ENCODE data around the gene ANKMY1.

- no peak for TF ChIP-seq POLR2AphosphoS5 (IDR thresholded peaks at IDR 0.05)
- TF ChIP-seq, protein P1, sequence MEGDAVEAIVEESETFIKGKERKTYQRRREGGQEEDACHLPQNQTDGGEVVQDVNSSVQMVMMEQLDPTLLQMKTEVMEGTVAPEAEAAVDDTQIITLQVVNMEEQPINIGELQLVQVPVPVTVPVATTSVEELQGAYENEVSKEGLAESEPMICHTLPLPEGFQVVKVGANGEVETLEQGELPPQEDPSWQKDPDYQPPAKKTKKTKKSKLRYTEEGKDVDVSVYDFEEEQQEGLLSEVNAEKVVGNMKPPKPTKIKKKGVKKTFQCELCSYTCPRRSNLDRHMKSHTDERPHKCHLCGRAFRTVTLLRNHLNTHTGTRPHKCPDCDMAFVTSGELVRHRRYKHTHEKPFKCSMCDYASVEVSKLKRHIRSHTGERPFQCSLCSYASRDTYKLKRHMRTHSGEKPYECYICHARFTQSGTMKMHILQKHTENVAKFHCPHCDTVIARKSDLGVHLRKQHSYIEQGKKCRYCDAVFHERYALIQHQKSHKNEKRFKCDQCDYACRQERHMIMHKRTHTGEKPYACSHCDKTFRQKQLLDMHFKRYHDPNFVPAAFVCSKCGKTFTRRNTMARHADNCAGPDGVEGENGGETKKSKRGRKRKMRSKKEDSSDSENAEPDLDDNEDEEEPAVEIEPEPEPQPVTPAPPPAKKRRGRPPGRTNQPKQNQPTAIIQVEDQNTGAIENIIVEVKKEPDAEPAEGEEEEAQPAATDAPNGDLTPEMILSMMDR (IDR thresholded peaks at IDR 0.05) = no peak
Measured at GRCh38 chr2:240435948-240436682, 121.7 kb downstream of the ANKMY1 start.
